H9 (cell line): ENCODE results near the gene FNDC3B. TPM values are rescaled to one million over a fixed set of nuclear protein-coding genes. Genes with fewer than 3 reads are reported as not detected.

ENCODE experiments used
- DNase-seq: peaks from one replicate; pipeline ENCODE4 v3.0.0-alpha.2; 2017
- H2AFZ ChIP-seq: one replicate; pipeline ENCODE4 v1.6.1; 2013; ENCODE audit warnings: mild to moderate bottlenecking, low read length, control low read depth, moderate library complexity
- H2AK5ac ChIP-seq: 2 replicates; pipeline ENCODE4 v1.6.1; 2013; ENCODE audit warnings: low read length, control low read depth, mixed read lengths; ENCODE audit not compliant: insufficient read length
- H2BK120ac ChIP-seq: one replicate; pipeline ENCODE4 v1.6.1; 2013; ENCODE audit warnings: low read depth, mild to moderate bottlenecking, low read length, control low read depth, inconsistent platforms; ENCODE audit not compliant: poor library complexity, severe bottlenecking
- H2BK12ac ChIP-seq: 2 replicates; pipeline ENCODE4 v1.6.1; 2013; ENCODE audit warnings: low read length, control low read depth, mixed read lengths, low read depth; ENCODE audit not compliant: insufficient read length
- H2BK15ac ChIP-seq: 2 replicates; pipeline ENCODE4 v1.6.1; 2013; ENCODE audit warnings: low read depth, low read length, control low read depth
- H2BK20ac ChIP-seq: one replicate; pipeline ENCODE4 v1.6.1; 2013; ENCODE audit warnings: low read depth, mild to moderate bottlenecking, low read length, control low read depth, inconsistent platforms; ENCODE audit not compliant: poor library complexity, severe bottlenecking
- H2BK5ac ChIP-seq: 2 replicates; pipeline ENCODE4 v1.6.1; 2013; ENCODE audit warnings: low read length, control low read depth, mixed read lengths; ENCODE audit not compliant: insufficient read length
- H3K14ac ChIP-seq: 2 replicates; pipeline ENCODE4 v1.6.1; 2013; ENCODE audit warnings: low read length, control low read depth; ENCODE audit not compliant: insufficient read depth
- H3K18ac ChIP-seq: 2 replicates; pipeline ENCODE4 v1.6.1; 2013; ENCODE audit warnings: low read depth, mild to moderate bottlenecking, mixed read lengths, low read length, control low read depth; ENCODE audit not compliant: insufficient read length
- H3K23ac ChIP-seq: 2 replicates; pipeline ENCODE4 v1.6.1; 2013; ENCODE audit warnings: low read length, control low read depth, mixed read lengths, low read depth; ENCODE audit not compliant: insufficient read length
- H3K23me2 ChIP-seq: 2 replicates; pipeline ENCODE4 v1.6.1; 2013; ENCODE audit warnings: low read depth, mild to moderate bottlenecking, mixed read lengths, low read length, control low read depth; ENCODE audit not compliant: insufficient read length, poor library complexity, severe bottlenecking
- H3K27ac ChIP-seq: 2 replicates; pipeline ENCODE4 v1.5.1; 2013; ENCODE audit warnings: low read length, control low read depth, mixed read lengths, low read depth; ENCODE audit not compliant: insufficient read length
- H3K27me3 ChIP-seq: 2 replicates; pipeline ENCODE4 v1.6.1; 2013; ENCODE audit warnings: low read length, control low read depth, inconsistent platforms; ENCODE audit not compliant: insufficient read depth
- H3K4ac ChIP-seq: 2 replicates; pipeline ENCODE4 v1.6.1; 2013; ENCODE audit warnings: low read depth, mild to moderate bottlenecking, control low read depth, inconsistent platforms, low read length, moderate library complexity
- H3K4me1 ChIP-seq: 2 replicates; pipeline ENCODE4 v1.6.1; 2013; ENCODE audit warnings: low read length, control low read depth, inconsistent platforms; ENCODE audit not compliant: insufficient read depth
- H3K4me2 ChIP-seq: 2 replicates; pipeline ENCODE4 v1.6.1; 2013; ENCODE audit warnings: low read length, control low read depth, mixed read lengths; ENCODE audit not compliant: insufficient read length, insufficient read depth
- H3K56ac ChIP-seq: 2 replicates; pipeline ENCODE4 v1.6.1; 2013; ENCODE audit warnings: low read depth, mild to moderate bottlenecking, mixed read lengths, low read length, control low read depth; ENCODE audit not compliant: insufficient read length
- H3K79me1 ChIP-seq: 2 replicates; pipeline ENCODE4 v1.6.1; 2013; ENCODE audit warnings: low read depth, mild to moderate bottlenecking, moderate library complexity, low read length, control low read depth, inconsistent platforms; ENCODE audit not compliant: insufficient read depth, poor library complexity, severe bottlenecking
- H3K79me2 ChIP-seq: 2 replicates; pipeline ENCODE4 v1.6.1; 2013; ENCODE audit warnings: low read length, control low read depth, inconsistent platforms; ENCODE audit not compliant: insufficient read depth
- H3K9ac ChIP-seq: 2 replicates; pipeline ENCODE4 v1.6.1; 2013; ENCODE audit warnings: low read length, control low read depth, mixed read lengths; ENCODE audit not compliant: insufficient read length; ENCODE audit errors: extremely low read depth
- H3K9me3 ChIP-seq: one replicate; pipeline ENCODE4 v1.6.1; 2013; ENCODE audit warnings: low read depth, low read length, inconsistent platforms; ENCODE audit not compliant: control insufficient read depth
- H3T11ph ChIP-seq: one replicate; pipeline ENCODE4 v1.6.1; 2013; ENCODE audit warnings: mild to moderate bottlenecking, low read length, control low read depth, inconsistent platforms
- H4K20me1 ChIP-seq: one replicate; pipeline ENCODE4 v1.6.1; 2013; ENCODE audit not compliant: control insufficient read depth, insufficient read length, insufficient read depth
- H4K5ac ChIP-seq: 2 replicates; pipeline ENCODE4 v1.6.1; 2013; ENCODE audit warnings: low read depth, mild to moderate bottlenecking, mixed read lengths, low read length, control low read depth; ENCODE audit not compliant: insufficient read length
- H4K8ac ChIP-seq: replicated peaks from 2 replicates; pipeline ENCODE4 v1.6.1; 2013; ENCODE audit warnings: low read length, control low read depth, mixed read lengths, low read depth; ENCODE audit not compliant: insufficient read length
- H4K91ac ChIP-seq: 2 replicates; pipeline ENCODE4 v1.6.1; 2013; ENCODE audit warnings: low read depth, mild to moderate bottlenecking, moderate library complexity, mixed read lengths, low read length, control low read depth; ENCODE audit not compliant: insufficient read length
- H3K27ac Mint-ChIP-seq, 3 experiments: 2 replicates in 2 of 3; 3 replicates in 1 of 3; pipeline ENCODE4 v1.8.0; 2020 to 2021; ENCODE audit warnings: mixed read lengths in 3 of 3, mild to moderate bottlenecking in 1 of 3, moderate library complexity in 1 of 3
- H3K27me3 Mint-ChIP-seq: 2 replicates; pipeline ENCODE4 v1.8.0; 2021; ENCODE audit warnings: low read depth, mild to moderate bottlenecking, moderate library complexity, mixed read lengths
- H3K36me3 Mint-ChIP-seq, 3 experiments: 2 replicates in 2 of 3; 3 replicates in 1 of 3; pipeline ENCODE4 v1.8.0; 2020 to 2021; ENCODE audit warnings: low read depth in 3 of 3, mixed read lengths in 3 of 3; ENCODE audit not compliant: insufficient read depth in 1 of 3
- H3K4me1 Mint-ChIP-seq, 2 experiments: 2 replicates each; pipeline ENCODE4 v1.8.0; 2020; ENCODE audit warnings: mixed read lengths in 2 of 2
- H3K4me3 Mint-ChIP-seq, 2 experiments: 2 replicates in 1 of 2; 3 replicates in 1 of 2; pipeline ENCODE4 v1.8.0; 2020 to 2021; ENCODE audit warnings: mild to moderate bottlenecking in 2 of 2, mixed read lengths in 2 of 2, moderate library complexity in 1 of 2
- H3K9me3 Mint-ChIP-seq, 2 experiments: 2 replicates in 1 of 2; 3 replicates in 1 of 2; pipeline ENCODE4 v1.8.0; 2020; ENCODE audit warnings: mild to moderate bottlenecking in 2 of 2, mixed read lengths in 2 of 2, moderate library complexity in 1 of 2
- CTCF ChIP-seq: fragments of 200-600 bp; sonication (generic); conservative IDR thresholded peaks from 3 replicates; pipeline ENCODE4 v1.8.0; 2021; ENCODE audit warnings: antibody characterized with exemption, mild to moderate bottlenecking
- total RNA-seq: library from RNA; stranded (reverse); gene quantifications from 2 replicates; pipeline ENCODE4 v1.2.1, GENCODE V29; 2021

FNDC3B gene
- total RNA-seq, 1 experiment from 2014 or later: 43.8 TPM

- Mint-ChIP-seq H3K9me3 (no peaks in the 10 kb centered on the region), H3K4me3 (no peak overlapping the region), H3K27ac (no peak overlapping the region), H3K36me3 (no peaks in the 10 kb centered on the region), H3K4me1 (peaks cover 13 to 17% of the 10 kb centered on the region in 2 experiments), H3K27me3 (no peaks in the 10 kb centered on the region)
- DNase-seq: no peak
- Histone ChIP-seq H3K79me1 (no peaks in the 10 kb centered on the region), H2BK20ac (no peak overlapping the region), H4K5ac (no peak overlapping the region), H3K27ac (no peak overlapping the region), H2BK5ac (no peak overlapping the region), H4K8ac (no peak overlapping the region), H3K4me2 (no peak overlapping the region), H3K14ac (no peak overlapping the region), H3K23ac (no peak overlapping the region), H3K79me2 (no peaks in the 10 kb centered on the region), H2BK15ac (no peak overlapping the region), H3K4me1 (peaks cover 4% of the 10 kb centered on the region; the same call in 1 of the 2 replicates), H2BK12ac (no peak overlapping the region), H3K56ac (no peak overlapping the region), H3K9ac (no peak overlapping the region), H3K27me3 (no peaks in the 10 kb centered on the region), H3T11ph (no peak overlapping the region), H2AFZ (no peak overlapping the region), H4K91ac (no peak overlapping the region), H3K9me3 (no peaks in the 10 kb centered on the region), H4K20me1 (no peaks in the 10 kb centered on the region), H2BK120ac (no peak overlapping the region), H2AK5ac (no peak overlapping the region), H3K18ac (no peak overlapping the region), H3K23me2 (no peaks in the 10 kb centered on the region), H3K4ac (no peak overlapping the region)
- no peak for TF ChIP-seq CTCF
Observed at GRCh38 chr3:172007065-172007370, 32.4 kb upstream of the FNDC3B start.
